NCI-H2196 (cell line): ENCODE measurements around the gene IL27RA.
A peak's percentile ranks its signal among the peaks of the same experiment; 100 is the strongest.

Experiments used
- DNase-seq: peaks from one replicate; lab custom pipeline; 2025; ENCODE audit not compliant: unreplicated experiment; lab: John Stamatoyannopoulos, UW

Gene IL27RA

DNA sequence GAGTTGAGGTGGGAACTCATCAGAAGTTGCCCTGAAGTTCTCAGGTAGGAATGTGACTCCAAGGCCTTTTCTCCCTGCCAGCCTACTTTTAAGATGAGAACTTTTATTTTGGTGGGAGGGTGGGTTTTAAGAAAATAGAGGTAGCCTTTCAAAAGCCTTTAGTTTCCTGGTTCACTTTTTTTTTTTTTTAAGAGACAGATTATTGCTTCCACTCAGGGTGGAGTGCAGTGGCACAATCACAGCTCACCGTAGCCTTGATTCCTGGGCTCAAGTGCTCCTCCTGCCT is 51.1 kb downstream of the IL27RA start:
- no peak for DNase-seq

- no peak for DNase-seq
Measured at GRCh38 chr19:14085309-14085995, 53.9 kb downstream of the IL27RA start, which contains the start of gene C19orf67. Gene C19orf67 (minus strand): TSS chr19:14085783. CDS start chr19:14085627, 156 bp downstream.

DNA sequence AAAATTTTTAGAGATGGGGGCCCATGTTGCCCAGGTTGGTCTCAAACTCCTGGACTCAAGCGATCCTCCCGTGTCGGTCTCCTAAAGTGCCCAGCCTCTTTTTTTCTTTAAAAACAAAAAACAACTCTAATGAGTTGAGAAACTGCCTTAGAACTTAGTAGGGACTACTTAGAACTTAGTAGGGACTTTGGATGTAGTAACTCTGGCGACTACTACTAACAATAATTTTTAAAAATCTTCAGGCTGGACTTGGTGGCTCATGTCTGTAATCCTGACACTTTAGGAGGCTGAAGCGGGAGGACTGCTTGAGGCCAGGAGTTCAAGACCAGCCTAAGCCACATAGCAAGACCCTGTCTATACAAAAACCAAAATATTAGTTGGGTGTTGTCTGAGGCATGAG is 54.5 kb downstream of the IL27RA start:
- no peak for DNase-seq

- no peak for DNase-seq
Measured at GRCh38 chr19:14088634-14089411, 57.3 kb downstream of the IL27RA start.

DNA sequence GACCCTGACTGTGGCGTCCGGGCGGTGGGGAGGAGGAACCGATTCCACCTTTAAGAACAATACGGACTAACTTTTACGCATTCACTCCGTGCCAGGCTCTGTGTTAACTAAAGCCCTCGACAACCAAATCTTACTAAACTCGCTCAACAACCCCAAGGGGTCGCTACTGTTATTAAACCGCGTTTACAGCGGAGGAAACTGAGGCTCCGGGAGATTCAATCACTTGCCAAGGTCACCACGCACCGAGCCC is 57.8 kb downstream of the IL27RA start:
- no peak for DNase-seq

DNA sequence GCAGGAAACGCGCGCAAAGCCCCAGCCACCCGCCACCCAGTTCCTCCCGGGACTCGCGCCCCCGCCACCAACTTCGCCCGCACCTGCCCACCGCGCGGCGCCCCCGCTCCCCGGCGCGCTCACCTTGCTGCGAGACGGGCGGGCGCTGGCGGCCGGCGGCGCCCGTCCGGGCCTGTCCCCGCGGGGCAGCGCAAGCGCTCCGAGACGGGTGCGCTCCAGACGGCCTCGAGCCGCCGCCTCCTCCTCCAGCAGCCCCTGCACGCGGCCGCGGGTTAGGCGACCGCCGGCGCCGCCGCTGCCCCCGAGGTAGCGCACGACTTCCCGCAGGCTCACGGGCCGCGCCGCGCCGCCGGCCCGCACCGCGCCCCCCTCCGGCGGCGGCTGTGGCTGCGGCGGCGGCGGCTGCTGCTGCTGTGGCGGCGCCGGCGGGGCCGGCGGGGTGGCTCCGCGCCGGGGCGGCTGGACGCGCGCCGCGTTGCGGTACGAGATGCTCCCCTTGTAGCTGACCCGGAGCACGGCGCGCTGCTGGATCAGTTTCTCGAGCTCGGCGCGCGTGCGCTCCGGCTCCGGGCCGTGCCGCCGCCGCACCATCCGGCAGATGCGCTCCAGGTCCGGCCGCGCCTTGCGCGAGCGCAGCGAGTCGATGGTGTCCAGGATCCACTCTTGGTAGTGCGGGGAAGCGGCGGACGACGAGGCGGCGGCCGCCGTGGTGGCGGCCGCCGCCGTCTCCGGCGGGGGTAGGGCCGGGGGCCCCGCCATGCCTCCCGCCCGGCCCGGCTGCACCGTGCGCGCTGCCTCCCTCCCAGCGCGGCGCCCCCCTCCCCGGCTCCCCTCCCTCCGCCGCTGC is 58.3 kb downstream of the IL27RA start:
- DNase-seq, result peak; percentile 48

GRCh38 chr19:14090509-14091080 is 59.0 kb downstream of the IL27RA start, which contains the start of gene SAMD1:
Gene SAMD1 (minus strand): TSS chr19:14090751.
- DNase-seq, result peak; percentile 92

DNA sequence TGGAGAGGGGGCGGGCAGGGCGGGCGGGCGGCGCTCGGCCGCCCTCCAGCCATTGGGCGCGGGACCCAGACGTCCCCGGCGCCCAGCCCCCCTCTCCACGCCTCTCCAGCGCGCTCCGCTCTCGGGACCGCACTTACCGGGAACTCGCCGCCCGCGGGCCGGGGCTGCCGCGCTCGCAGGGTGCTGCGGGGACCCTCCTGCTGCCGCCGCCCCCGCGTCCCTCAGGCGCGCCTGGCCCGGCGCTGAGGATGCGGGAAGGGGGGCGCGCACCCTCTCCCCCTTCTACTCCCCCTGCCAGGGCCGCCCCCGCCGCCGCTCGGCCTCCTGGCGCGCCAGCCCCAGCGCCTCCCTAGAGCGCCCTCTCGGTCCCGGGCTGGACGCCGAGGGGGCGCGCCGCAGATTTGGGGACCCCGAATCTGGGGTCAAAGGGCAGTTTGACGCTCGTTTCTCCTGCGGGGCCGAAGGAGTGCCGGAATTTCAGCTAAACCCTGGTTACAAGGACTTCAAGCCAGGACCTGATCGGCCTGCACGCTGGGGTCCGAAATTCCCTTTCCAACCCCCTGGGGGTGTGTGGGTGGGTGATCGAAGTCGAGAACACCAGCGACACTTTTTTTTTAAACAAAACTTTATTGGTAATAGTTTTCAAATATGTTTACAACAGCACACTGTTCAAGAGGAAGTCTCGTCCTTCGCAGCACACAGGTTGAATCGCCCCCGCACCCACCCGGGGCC is 59.7 kb downstream of the IL27RA start:
- peak; percentile 92 for DNase-seq

- DNase-seq, result no peak
Measured at GRCh38 chr19:14091813-14092462, 60.4 kb downstream of the IL27RA start.

- no peak for DNase-seq
Measured at GRCh38 chr19:14093117-14093823, 61.7 kb downstream of the IL27RA start.

GRCh38 chr19:14094854-14095253 is 63.3 kb downstream of the IL27RA start:
- no peak for DNase-seq

- no peak for DNase-seq
Measured at GRCh38 chr19:14096272-14096992, 64.9 kb downstream of the IL27RA start.

DNA sequence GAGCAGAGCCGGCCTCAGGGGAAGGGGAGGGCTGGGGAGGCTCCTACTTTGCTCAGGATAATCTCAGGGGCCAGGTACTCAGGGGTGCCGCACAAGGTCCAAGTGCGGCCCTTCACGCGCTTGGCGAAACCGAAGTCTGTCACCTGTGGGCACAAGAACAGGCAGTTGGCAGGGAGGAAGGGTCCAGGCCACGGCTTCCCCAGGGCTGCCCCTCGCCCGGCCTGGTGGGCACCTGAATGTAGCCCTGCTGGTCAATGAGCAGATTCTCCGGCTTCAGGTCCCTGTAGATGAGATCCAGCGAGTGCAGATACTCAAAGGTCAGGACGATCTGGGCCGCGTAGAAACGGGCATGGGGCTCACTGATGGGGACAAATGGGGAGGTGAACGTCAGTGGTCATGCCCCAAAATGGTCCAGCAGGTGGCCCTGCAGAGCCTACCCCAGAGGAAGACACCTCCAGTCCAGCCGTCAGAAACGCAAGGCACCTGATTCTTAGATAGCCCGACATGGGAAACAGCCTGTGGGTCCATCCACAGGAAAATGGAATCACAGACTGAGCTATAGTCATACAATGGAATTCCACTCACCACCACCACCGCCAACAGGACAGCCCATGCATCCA is 66.1 kb downstream of the IL27RA start:
- DNase-seq, result no peak

GRCh38 chr19:14101003-14101545 is 69.5 kb downstream of the IL27RA start:
- DNase-seq, result no peak

GRCh38 chr19:14102102-14102696 is 70.6 kb downstream of the IL27RA start:
- no peak for DNase-seq

DNA sequence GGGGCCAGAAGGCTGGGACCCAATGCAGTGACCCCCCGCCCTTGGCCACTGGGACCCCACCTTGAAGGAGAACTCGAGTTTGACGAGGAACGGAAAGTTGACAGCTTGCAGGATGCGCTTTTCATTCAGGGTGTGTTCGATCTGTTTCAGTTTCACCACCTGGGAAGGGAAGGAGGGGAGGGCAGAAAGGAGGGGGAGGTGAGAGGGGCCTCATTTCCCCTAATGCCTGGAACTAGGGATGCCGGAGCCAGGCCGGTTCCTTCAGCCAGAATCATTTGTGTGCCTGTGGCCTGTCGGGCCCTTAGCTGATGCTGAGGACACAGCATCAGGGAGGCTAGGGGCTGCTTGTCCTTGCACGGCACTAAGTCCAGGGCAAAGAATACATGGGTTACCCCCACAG is 71.2 kb downstream of the IL27RA start:
- no peak for DNase-seq
